Measurements from ENCODE around the gene MTURN. TPM values are rescaled to one million over a fixed set of nuclear protein-coding genes. Genes with fewer than 3 reads are reported as not detected.
"Not testable (repeated sequence)": the region's sequence is repeated elsewhere in the genome, so short reads cannot be mapped to it uniquely, and the experiment has no call there.

Gene MTURN
- total and polyA plus RNA-seq, 2 donors from 2014 or later = 54.7 to 80.1 TPM

GRCh38 chr7:30187513-30187912, 52.7 kb downstream of the MTURN start:
- no peak overlapping the region for H3K27ac ChIP-seq (ENCODE audit: low read depth in 2 of 2, low read length in 2 of 2)
- intact Hi-C loops (cut with DNase I) = no loop called here
- H3K36me3 ChIP-seq (ENCODE audit: control insufficient read depth in 2 of 3, insufficient read depth in 3 of 3, low read length in 3 of 3) = no peaks in the 10 kb centered on the region
- H3K4me3 ChIP-seq (ENCODE audit: low read length in 3 of 3) = no peak overlapping the region
- no peak for TF ChIP-seq CTCF (IDR thresholded peaks at IDR 0.05; ENCODE audit: borderline replicate concordance, extremely low read depth, insufficient read depth)
- peaks cover 0 to 4% (median 0%) of the 10 kb centered on the region in 3 donors for H3K4me1 ChIP-seq (ENCODE audit: control insufficient read depth in 2 of 3, insufficient read depth in 2 of 3, low read depth in 1 of 3, low read length in 3 of 3)
- no peak overlapping the region for H3K9ac ChIP-seq (ENCODE audit: low read length in 3 of 3)
- FAIRE-seq = no peak
- no peaks in the 10 kb centered on the region for H3K9me3 ChIP-seq (ENCODE audit: control insufficient read depth in 2 of 3, insufficient read depth in 1 of 3, low read length in 3 of 3)
- no peaks in the 10 kb centered on the region for H3K27me3 ChIP-seq (ENCODE audit: control insufficient read depth, insufficient read depth, low read length)
- DNase-seq = no peak

GRCh38 chr7:30188381-30188780, 53.6 kb downstream of the MTURN start:
- not testable (repeated sequence) for DNase-seq

GRCh38 chr7:30188811-30189210, 54.0 kb downstream of the MTURN start:
- no peak for FAIRE-seq

More at GRCh38 chr7:30188381-30188780, 53.6 kb downstream of the MTURN start:
- H3K9ac ChIP-seq (ENCODE audit: low read length in 3 of 3); H3K4me1 ChIP-seq (ENCODE audit: control insufficient read depth in 2 of 3, insufficient read depth in 2 of 3, low read depth in 1 of 3, low read length in 3 of 3); FAIRE-seq; H3K36me3 ChIP-seq (ENCODE audit: control insufficient read depth in 2 of 3, insufficient read depth in 3 of 3, low read length in 3 of 3); H3K9me3 ChIP-seq (ENCODE audit: control insufficient read depth in 2 of 3, insufficient read depth in 1 of 3, low read length in 3 of 3); intact Hi-C loops (cut with DNase I); H3K27ac ChIP-seq (ENCODE audit: low read depth in 2 of 2, low read length in 2 of 2); H3K27me3 ChIP-seq (ENCODE audit: control insufficient read depth, insufficient read depth, low read length); H3K4me3 ChIP-seq (ENCODE audit: low read length in 3 of 3): not testable (repeated sequence)

GRCh38 chr7:30191809-30192208, 57.0 kb downstream of the MTURN start:
- Histone ChIP-seq H3K36me3 (ENCODE audit: control insufficient read depth in 2 of 3, insufficient read depth in 3 of 3, low read length in 3 of 3) (no peaks in the 10 kb centered on the region), H3K9ac (ENCODE audit: low read length in 3 of 3) (no peak overlapping the region), H3K4me3 (ENCODE audit: low read length in 3 of 3) (no peak overlapping the region), H3K4me1 (ENCODE audit: control insufficient read depth in 2 of 3, insufficient read depth in 2 of 3, low read depth in 1 of 3, low read length in 3 of 3) (peaks cover 0 to 4% (median 0%) of the 10 kb centered on the region in 3 donors), H3K27me3 (ENCODE audit: control insufficient read depth, insufficient read depth, low read length) (no peaks in the 10 kb centered on the region), H3K9me3 (ENCODE audit: control insufficient read depth in 2 of 3, insufficient read depth in 1 of 3, low read length in 3 of 3) (peaks cover 0 to 6% (median 0%) of the 10 kb centered on the region in 3 donors), H3K27ac (ENCODE audit: low read depth in 2 of 2, low read length in 2 of 2) (no peak overlapping the region)
- TF ChIP-seq CTCF (IDR thresholded peaks at IDR 0.05; ENCODE audit: borderline replicate concordance, extremely low read depth, insufficient read depth) = no peak
- FAIRE-seq (no peak), DNase-seq (no peak)
- intact Hi-C loops (cut with DNase I) = no loop called here

More at GRCh38 chr7:30188811-30189210, 54.0 kb downstream of the MTURN start:
- Histone ChIP-seq H3K27ac (ENCODE audit: low read depth in 2 of 2, low read length in 2 of 2) (no peak overlapping the region), H3K9me3 (ENCODE audit: control insufficient read depth in 2 of 3, insufficient read depth in 1 of 3, low read length in 3 of 3) (no peaks in the 10 kb centered on the region), H3K27me3 (ENCODE audit: control insufficient read depth, insufficient read depth, low read length) (no peaks in the 10 kb centered on the region), H3K4me3 (ENCODE audit: low read length in 3 of 3) (no peak overlapping the region), H3K4me1 (ENCODE audit: control insufficient read depth in 2 of 3, insufficient read depth in 2 of 3, low read depth in 1 of 3, low read length in 3 of 3) (peaks cover 0 to 4% (median 0%) of the 10 kb centered on the region in 3 donors), H3K9ac (ENCODE audit: low read length in 3 of 3) (no peak overlapping the region), H3K36me3 (ENCODE audit: control insufficient read depth in 2 of 3, insufficient read depth in 3 of 3, low read length in 3 of 3) (no peaks in the 10 kb centered on the region)
- TF ChIP-seq CTCF (IDR thresholded peaks at IDR 0.05; ENCODE audit: borderline replicate concordance, extremely low read depth, insufficient read depth) = no peak
- no peak for DNase-seq
- intact Hi-C loops (cut with DNase I) = no loop called here

Data from kidney (tissue), 14 donors.